H1 (cell line): ENCODE data around the gene DNAJB6. TPM values are rescaled to one million over a fixed set of nuclear protein-coding genes. Genes with fewer than 3 reads are reported as not detected.

Source experiments
- JUN ChIP-seq: IDR thresholded peaks from 2 replicates; pipeline ENCODE4 v1.6.1; 2011; ENCODE audit warnings: low read depth, mild to moderate bottlenecking, improper control_type of control experiment, low read length
- NRF1 ChIP-seq: IDR thresholded peaks from 2 replicates; pipeline ENCODE4 v1.6.1; 2011; ENCODE audit warnings: mild to moderate bottlenecking, low read depth, low read length, improper control_type of control experiment
- PHF8 ChIP-seq: fragments of 200-600 bp; sonication (generic); conservative IDR thresholded peaks from 2 replicates; pipeline ENCODE4 v1.7.1; 2012; ENCODE audit warnings: low read depth, mild to moderate bottlenecking, inconsistent platforms, low read length, moderate library complexity
- SP2 ChIP-seq: IDR thresholded peaks from 2 replicates; pipeline ENCODE4 v1.6.1; 2012; ENCODE audit warnings: mild to moderate bottlenecking, low read length, inconsistent platforms
- polyA plus RNA-seq, 7 experiments: library from polyadenylated mRNA; depleted of rRNA in 3 of 7; stranded (reverse) in 5 of 7; unstranded in 2 of 7; fragments of >200 nt in 5 of 7; fragments of 200-250 nt in 2 of 7; gene quantifications; 1 replicate in 5 of 7; 2 replicates in 1 of 7; 4 replicates in 1 of 7; pipeline versions ENCODE4 v1.2.1 to v1.2.3, GENCODE V29; 2011 to 2013; ENCODE audit warnings: missing spikeins in 2 of 7, mixed read lengths in 2 of 7
- total RNA-seq: library from RNA; stranded (reverse); fragmentation: NEBNext Ultra II Directional; extraction: Animal tissue kit (Norgen Biotek cat#: 25700); gene quantifications from 2 replicates; pipeline ENCODE4 v1.2.1, GENCODE V29; 2021
- TF ChIP-seq, protein P1 (sequence below): fragments of 300-600 bp; sonication (generic); IDR thresholded peaks from 2 replicates; pipeline ENCODE4 v1.7.1; 2012; ENCODE audit warnings: low read length, moderate library complexity, mild to moderate bottlenecking, inconsistent platforms; ENCODE audit not compliant: insufficient replicate concordance

Gene DNAJB6
- total and polyA plus RNA-seq, 2 of the 8 experiments (the other 6 are each of a cell fraction or from before 2014, with no cell fraction given), result 166 to 295 TPM

DNA sequence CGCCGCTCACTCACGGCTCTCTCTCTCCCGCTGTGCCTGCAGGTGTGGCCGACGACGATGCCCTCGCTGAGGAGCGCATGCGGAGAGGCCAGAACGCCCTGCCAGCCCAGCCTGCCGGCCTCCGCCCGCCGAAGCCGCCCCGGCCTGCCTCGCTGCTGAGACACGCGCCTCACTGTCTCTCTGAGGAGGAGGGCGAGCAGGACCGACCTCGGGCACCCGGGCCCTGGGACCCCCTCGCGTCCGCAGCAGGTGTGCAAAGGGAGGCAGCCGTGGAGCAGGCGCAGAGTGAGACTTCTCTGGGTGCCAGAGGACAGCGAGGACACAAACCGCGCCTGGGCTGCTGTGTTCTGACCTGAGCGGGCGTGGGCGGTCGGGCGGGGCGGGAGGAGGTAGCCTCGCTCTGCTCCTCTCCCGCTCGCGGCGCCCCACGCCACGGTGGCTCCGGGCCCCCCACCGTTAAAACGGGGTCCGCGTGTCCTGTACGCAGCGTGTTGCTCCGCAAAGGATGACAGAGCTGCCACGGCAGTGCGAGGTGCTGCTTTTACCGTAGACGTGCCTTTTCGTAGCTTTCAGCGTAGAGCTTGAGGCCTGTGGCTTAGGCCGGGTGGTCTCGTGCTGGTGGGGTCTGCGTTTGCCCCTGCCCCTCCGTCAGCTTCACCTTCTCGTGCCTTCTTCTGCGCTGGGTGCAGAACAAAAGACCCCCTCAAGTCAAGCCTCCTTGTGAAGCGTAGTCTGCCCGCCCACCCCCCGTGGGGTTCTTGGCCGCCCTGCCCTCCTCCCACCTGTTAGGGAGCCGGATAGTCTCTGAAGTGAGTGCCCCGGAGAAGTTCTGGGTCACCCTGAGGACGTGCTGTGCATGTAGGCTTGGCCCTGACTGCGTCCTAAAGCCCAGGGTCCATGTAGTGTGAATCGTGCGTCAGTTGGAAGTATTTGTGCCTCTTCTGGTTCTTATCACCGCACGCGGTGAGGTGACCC is 73.2 kb downstream of the DNAJB6 start (continued):
- TF ChIP-seq, protein P1, sequence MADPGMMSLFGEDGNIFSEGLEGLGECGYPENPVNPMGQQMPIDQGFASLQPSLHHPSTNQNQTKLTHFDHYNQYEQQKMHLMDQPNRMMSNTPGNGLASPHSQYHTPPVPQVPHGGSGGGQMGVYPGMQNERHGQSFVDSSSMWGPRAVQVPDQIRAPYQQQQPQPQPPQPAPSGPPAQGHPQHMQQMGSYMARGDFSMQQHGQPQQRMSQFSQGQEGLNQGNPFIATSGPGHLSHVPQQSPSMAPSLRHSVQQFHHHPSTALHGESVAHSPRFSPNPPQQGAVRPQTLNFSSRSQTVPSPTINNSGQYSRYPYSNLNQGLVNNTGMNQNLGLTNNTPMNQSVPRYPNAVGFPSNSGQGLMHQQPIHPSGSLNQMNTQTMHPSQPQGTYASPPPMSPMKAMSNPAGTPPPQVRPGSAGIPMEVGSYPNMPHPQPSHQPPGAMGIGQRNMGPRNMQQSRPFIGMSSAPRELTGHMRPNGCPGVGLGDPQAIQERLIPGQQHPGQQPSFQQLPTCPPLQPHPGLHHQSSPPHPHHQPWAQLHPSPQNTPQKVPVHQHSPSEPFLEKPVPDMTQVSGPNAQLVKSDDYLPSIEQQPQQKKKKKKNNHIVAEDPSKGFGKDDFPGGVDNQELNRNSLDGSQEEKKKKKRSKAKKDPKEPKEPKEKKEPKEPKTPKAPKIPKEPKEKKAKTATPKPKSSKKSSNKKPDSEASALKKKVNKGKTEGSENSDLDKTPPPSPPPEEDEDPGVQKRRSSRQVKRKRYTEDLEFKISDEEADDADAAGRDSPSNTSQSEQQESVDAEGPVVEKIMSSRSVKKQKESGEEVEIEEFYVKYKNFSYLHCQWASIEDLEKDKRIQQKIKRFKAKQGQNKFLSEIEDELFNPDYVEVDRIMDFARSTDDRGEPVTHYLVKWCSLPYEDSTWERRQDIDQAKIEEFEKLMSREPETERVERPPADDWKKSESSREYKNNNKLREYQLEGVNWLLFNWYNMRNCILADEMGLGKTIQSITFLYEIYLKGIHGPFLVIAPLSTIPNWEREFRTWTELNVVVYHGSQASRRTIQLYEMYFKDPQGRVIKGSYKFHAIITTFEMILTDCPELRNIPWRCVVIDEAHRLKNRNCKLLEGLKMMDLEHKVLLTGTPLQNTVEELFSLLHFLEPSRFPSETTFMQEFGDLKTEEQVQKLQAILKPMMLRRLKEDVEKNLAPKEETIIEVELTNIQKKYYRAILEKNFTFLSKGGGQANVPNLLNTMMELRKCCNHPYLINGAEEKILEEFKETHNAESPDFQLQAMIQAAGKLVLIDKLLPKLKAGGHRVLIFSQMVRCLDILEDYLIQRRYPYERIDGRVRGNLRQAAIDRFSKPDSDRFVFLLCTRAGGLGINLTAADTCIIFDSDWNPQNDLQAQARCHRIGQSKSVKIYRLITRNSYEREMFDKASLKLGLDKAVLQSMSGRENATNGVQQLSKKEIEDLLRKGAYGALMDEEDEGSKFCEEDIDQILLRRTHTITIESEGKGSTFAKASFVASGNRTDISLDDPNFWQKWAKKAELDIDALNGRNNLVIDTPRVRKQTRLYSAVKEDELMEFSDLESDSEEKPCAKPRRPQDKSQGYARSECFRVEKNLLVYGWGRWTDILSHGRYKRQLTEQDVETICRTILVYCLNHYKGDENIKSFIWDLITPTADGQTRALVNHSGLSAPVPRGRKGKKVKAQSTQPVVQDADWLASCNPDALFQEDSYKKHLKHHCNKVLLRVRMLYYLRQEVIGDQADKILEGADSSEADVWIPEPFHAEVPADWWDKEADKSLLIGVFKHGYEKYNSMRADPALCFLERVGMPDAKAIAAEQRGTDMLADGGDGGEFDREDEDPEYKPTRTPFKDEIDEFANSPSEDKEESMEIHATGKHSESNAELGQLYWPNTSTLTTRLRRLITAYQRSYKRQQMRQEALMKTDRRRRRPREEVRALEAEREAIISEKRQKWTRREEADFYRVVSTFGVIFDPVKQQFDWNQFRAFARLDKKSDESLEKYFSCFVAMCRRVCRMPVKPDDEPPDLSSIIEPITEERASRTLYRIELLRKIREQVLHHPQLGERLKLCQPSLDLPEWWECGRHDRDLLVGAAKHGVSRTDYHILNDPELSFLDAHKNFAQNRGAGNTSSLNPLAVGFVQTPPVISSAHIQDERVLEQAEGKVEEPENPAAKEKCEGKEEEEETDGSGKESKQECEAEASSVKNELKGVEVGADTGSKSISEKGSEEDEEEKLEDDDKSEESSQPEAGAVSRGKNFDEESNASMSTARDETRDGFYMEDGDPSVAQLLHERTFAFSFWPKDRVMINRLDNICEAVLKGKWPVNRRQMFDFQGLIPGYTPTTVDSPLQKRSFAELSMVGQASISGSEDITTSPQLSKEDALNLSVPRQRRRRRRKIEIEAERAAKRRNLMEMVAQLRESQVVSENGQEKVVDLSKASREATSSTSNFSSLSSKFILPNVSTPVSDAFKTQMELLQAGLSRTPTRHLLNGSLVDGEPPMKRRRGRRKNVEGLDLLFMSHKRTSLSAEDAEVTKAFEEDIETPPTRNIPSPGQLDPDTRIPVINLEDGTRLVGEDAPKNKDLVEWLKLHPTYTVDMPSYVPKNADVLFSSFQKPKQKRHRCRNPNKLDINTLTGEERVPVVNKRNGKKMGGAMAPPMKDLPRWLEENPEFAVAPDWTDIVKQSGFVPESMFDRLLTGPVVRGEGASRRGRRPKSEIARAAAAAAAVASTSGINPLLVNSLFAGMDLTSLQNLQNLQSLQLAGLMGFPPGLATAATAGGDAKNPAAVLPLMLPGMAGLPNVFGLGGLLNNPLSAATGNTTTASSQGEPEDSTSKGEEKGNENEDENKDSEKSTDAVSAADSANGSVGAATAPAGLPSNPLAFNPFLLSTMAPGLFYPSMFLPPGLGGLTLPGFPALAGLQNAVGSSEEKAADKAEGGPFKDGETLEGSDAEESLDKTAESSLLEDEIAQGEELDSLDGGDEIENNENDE, result no peak
- no peak for TF ChIP-seq PHF8
- no peak for TF ChIP-seq SP2
- no peak for TF ChIP-seq JUN
- TF ChIP-seq NRF1, result no peak
